Measurements from ENCODE around the gene CCL3. TPM values are rescaled to one million over a fixed set of nuclear protein-coding genes. Genes with fewer than 3 reads are reported as not detected.
"Not testable (repeated sequence)": the region's sequence is repeated elsewhere in the genome, so short reads cannot be mapped to it uniquely, and the experiment has no call there.

Gene CCL3
- total RNA-seq, 1 donor: 0.18 TPM

DNA sequence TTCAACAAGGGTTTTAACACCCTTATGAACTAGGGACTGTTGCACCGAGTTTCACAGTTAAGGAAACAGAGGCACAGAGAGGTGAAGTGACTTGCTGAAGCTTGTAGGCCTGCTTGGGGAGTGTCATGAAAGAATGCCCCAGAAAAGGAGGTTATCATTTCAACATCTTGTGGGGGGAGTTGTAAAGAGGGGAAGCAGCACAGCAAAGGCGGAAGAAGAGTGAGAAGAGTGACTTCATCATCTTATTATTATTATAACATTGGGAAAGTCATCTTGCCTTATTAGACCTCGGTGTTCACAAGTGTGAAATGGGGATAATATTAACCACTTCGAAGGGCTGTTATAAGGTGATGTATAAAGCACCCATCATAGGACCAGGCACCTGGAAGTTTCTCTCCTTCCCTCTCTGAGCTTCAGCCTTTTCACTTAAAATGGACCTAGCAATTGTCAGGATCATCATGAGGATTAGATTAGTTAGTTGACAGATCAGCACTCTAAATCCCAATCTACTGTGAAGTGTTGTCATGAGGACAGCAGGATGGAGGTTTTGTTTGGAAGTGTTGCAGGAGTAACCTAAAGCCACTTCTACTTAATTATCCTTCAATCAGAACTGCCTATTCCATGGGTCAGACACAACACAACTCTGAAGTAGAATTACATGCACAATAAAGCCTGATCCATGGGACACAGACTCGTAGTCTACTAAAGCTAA is 16.0 kb upstream of the CCL3 start:
- TF ChIP-seq, protein P1, sequence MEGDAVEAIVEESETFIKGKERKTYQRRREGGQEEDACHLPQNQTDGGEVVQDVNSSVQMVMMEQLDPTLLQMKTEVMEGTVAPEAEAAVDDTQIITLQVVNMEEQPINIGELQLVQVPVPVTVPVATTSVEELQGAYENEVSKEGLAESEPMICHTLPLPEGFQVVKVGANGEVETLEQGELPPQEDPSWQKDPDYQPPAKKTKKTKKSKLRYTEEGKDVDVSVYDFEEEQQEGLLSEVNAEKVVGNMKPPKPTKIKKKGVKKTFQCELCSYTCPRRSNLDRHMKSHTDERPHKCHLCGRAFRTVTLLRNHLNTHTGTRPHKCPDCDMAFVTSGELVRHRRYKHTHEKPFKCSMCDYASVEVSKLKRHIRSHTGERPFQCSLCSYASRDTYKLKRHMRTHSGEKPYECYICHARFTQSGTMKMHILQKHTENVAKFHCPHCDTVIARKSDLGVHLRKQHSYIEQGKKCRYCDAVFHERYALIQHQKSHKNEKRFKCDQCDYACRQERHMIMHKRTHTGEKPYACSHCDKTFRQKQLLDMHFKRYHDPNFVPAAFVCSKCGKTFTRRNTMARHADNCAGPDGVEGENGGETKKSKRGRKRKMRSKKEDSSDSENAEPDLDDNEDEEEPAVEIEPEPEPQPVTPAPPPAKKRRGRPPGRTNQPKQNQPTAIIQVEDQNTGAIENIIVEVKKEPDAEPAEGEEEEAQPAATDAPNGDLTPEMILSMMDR (IDR thresholded peaks at IDR 0.05; ENCODE audit: insufficient read depth, low read length): no peak
- no peak for DNase-seq (ENCODE audit: low read depth)
- H3K4me3 ChIP-seq (ENCODE audit: low read depth, low read length): no peak overlapping the region

DNA sequence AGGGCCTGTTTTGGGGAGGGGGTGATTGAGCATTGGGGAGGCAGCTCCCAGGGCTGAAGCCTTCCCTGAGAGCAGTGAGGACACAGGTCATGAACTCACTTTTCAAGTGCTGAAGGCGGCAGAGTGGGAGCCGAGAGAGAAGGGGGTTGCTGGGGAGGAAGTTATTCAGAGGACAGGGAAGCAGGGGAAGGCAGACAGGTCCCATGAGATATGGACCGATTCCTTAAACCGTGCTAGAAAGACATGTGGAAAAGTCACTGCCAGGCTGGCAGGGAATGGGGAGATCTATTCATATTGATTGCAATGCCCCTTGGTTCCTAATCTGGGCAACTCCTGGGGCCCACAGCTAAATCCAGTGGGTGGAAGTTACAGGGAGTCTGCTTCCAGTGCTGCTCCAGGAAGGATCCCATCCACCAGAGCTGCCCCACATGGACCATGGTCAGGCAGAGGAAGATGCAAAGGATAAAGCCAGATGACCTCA is 14.8 kb upstream of the CCL3 start:
- no peak for DNase-seq (ENCODE audit: low read depth)
- H3K4me3 ChIP-seq (ENCODE audit: low read depth, low read length): no peak overlapping the region
- TF ChIP-seq, protein P1 (IDR thresholded peaks at IDR 0.05; ENCODE audit: insufficient read depth, low read length): no peak

- DNase-seq (ENCODE audit: low read depth); H3K4me3 ChIP-seq (ENCODE audit: low read depth, low read length): not testable (repeated sequence)
Observed at GRCh38 chr17:36104246-36104645, 14.3 kb upstream of the CCL3 start.

DNA sequence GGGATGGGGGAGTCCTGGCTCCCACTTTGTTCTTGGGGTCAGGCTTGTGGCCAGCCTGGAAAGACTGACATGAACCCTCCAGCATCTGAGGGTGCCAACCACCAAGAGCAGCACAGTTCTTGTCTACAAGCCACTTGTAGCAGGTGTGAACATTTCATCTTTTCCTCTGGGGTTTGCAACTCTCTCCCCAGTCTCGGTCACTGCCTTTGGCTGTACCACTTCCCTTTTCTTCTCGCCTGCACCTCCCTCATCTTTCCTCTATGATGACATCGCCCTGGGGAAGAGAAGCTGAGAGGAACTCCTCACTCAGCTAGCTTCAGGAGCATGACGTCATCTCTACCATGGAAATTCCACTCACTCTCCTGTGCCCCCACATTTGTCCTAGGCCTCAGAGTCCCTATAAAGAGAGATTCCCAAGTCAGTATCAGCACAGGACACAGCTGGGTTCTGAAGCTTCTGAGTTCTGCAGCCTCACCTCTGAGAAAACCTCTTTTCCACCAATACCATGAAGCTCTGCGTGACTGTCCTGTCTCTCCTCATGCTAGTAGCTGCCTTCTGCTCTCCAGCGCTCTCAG is 13.5 kb upstream of the CCL3 start, which contains the start of gene CCL4:
CCL4 (plus strand) TSS at position 427 of the 575 bp plus-strand sequence; CDS start at position 506, 79 bp downstream.
- H3K4me3 ChIP-seq (ENCODE audit: low read depth, low read length); DNase-seq (ENCODE audit: low read depth): not testable (repeated sequence)

DNA sequence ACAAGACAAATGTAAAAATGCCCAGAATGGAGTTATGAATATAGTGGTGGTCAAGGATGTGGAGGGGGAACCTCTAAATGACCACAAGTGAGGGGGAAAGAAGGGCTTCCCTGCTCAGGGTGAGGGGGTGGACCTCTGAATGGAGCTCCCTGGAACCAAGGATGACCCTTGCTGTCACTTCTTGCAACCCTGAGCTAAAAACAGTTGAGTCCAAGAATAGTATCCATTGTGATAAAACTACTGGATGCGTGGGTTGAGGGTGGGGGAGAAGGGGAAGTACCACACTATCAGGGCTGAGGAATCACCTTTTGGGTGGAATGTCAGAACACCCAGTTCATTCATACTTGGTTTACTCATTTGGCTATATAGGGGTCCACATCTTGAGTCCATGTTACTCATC is 9.1 kb upstream of the CCL3 start:
- not testable (repeated sequence) for H3K4me3 ChIP-seq (ENCODE audit: low read depth, low read length); DNase-seq (ENCODE audit: low read depth)

DNA sequence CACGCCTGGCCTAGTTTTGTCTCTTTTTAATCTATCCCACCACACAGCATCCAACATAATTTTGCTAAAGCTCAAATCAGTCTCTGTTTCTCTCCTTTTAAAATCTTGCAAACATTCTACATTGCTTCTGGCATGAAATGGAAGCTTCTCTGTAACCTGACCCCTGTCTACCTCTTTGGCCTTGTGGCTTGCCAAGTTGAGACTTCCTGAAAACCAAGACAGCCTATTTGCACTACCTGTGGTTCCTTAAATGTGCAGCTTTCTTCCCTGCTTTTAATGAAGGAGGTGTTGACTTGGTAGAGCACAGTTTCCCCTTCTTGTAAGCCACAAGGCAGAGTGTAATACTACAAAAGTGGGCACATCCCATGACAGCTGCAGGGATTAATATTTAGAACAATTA is 6.0 kb upstream of the CCL3 start:
- no peak overlapping the region for H3K4me3 ChIP-seq (ENCODE audit: low read depth, low read length)
- no peak for DNase-seq (ENCODE audit: low read depth)
- TF ChIP-seq, protein P1 (IDR thresholded peaks at IDR 0.05; ENCODE audit: insufficient read depth, low read length): no peak

DNA sequence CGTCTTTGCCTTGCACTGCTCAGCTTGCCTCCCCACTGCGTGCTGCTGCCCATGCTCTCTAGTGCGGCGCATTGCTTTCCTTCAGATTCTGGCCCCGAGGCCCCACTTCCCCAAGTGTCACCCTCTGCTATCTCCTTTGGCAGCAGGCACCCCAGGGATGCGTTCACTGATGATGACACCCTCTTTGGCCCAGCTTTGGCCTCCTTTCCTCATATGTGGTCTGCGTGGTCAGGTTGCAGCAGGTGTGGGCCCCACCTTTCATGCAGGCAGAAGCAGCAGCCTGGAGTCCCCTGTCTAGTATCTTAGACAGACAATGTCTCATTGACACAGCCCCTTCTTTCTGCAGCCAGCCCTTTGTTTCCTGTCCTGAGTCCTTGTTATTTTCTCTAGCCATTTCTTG is 4.8 kb upstream of the CCL3 start:
- H3K4me3 ChIP-seq (ENCODE audit: low read depth, low read length): no peak overlapping the region
- no peak for DNase-seq (ENCODE audit: low read depth)
- TF ChIP-seq, protein P1 (IDR thresholded peaks at IDR 0.05; ENCODE audit: insufficient read depth, low read length): no peak

DNA sequence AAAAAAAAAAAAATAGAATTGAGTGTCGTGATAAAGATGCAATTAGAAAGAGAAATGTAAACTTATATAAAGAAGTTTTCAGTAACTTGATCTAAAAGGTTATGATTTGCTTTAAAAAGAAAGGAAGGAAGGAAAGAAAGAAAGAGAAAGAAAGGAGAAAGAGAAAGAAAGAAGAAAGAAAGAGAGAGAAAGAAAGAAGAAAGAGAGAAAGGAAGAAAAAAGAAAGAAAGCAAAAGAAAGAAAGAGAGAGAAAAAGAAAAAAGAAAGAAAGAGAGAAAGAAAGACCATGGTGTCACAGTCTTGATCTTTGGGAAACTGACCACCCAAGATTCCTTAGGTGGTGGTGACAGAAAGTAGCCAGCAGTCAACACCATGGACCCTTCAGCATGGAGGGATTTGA is 4.3 kb upstream of the CCL3 start:
- no peak for DNase-seq (ENCODE audit: low read depth)
- TF ChIP-seq, protein P1 (IDR thresholded peaks at IDR 0.05; ENCODE audit: insufficient read depth, low read length): no peak
- H3K4me3 ChIP-seq (ENCODE audit: low read depth, low read length): no peak overlapping the region

DNA sequence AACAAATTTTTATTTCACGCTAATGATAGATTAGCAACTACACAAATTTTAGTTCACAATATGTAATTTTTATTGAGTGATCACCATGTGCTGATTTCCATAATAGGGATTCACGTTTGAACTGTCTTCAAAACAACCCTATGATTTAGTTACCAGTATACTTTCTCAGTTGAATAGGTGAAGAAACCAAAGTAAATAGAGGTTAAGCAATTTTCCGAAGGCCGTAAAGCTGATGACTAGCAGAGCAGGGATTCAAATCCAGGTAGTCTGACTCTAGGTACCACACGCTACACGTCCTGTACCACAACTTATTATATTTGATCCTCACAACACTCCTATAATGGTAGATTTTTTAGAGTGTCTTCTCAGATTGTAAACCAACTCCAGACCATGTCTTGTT is 2.8 kb upstream of the CCL3 start:
- H3K4me3 ChIP-seq (ENCODE audit: low read depth, low read length); DNase-seq (ENCODE audit: low read depth): not testable (repeated sequence)

All from fibroblast of the aortic adventitia (primary cell).